HG03280 (cell line): Measurements from ENCODE around the gene METTL5.

Experiments used
- ATAC-seq: cut with Tn5 transposase; IDR thresholded peaks from one replicate; pipeline ENCODE4 v1.9.1; 2021; ENCODE audit warnings: mild to moderate bottlenecking, moderate library complexity; ENCODE audit not compliant: unreplicated experiment

The METTL5 gene

DNA sequence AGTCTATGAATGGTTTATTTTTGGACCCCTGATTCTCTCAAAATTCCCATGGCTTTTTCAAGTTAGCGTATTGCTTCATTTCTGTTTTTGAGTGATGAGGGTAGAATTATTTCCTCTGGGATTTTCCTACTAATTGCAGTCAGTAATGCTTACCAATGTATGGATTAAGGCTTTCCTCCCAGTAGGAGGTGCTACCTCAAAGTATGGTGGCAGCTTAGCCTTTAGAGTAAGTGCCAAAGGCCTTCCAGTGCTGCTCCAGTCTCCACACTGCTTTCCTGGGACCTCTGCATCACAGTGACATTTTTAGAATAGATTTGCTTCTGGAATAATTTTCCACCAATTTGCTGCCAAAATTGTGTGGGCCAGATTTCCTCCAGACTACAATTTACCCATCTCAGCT lies 42.2 kb downstream of the METTL5 start:
- no peak for ATAC-seq

DNA sequence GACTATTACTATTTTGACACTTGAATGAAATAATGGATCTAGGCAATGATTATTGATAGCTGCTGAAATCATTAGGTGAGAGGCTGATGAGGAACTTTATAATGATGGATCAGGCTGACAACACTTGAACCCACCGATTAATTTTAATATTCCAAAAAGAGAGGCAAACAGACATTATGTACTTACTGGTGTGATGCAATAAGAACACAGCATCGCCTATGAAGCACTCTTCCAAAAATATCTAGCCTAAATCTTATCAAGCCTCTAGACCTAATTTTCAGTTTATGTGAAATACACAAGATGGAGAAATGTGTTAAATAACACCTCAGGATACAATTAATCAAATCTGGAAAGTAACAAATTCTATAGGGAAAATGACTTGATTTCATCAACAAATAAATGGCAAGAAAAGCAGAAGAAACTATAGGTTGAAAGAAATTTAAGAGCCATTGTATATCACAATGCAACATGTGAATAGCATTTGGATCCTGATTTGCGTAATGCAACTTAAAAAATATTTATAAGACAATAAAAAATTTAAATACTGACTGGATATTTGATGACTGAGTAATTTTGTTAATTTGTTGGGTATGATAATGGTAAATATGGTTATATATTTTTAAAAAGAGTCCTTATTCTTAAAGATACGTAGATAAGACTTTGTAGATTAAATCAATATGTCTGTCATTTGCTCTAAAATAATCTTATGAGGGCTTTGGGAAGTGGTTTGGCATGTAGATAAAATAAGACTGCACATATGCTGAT lies 43.3 kb downstream of the METTL5 start:
- ATAC-seq = no peak

DNA sequence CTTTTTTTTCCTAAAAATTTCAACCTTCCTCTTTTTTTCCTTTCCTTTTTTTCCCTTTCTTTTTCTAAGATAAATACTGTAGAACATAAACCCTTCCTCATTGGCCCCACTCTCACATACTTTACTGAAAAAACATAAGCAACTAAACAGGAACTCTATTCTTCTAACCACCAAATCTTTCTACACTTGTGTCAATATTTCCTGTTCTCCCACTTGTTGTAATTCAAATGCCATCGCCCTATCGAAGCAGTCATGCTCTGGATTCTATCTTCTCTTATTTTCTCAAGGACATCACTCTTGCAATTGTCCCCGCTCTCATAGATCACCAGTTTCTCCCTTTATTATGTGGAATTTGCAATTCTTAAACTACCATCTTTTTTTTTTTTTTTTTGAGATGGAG lies 46.3 kb downstream of the METTL5 start:
- ATAC-seq = no peak

DNA sequence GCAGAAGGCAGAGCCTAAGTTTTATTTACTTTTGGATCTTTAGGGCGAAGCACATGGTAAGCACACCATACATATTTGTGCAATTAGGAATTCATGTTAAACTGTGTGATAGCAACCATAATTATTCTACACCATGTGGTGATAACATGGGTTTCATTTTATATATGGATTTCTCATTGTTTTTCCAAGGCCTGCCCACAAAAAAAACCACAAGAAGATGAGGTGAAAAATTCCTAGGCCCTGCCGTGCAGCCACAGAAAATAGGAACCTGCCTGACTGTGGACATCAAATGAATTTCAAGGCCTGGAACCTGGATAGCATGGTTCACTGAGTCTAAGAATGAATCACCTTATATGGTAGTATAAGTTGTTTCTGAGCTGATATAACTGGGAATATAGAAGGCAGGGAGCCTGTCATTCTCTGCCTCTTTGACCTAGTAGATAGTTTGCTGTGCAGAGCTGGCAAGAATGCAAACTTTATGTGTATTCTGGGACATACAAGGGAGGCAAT lies 48.4 kb downstream of the METTL5 start:
- no peak for ATAC-seq

DNA sequence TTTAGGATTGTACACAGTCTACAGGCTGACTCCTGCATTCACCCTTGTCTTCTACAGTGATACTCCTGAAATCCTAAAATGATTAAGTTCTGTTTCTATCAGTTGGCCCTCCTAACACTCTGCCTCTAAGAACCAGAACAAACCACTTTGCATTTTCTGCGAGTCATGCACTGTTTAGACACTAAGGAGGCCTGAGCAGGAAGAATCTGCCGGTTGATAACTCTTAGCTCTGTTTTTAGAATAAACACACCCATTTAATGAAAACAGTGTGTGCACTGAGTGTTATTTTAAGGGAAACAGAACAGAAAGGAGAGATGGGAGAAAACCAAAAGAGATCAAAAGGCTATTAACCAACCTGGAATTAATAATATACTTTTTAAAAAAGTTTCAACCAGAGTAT lies 48.9 kb downstream of the METTL5 start:
- no peak for ATAC-seq

DNA sequence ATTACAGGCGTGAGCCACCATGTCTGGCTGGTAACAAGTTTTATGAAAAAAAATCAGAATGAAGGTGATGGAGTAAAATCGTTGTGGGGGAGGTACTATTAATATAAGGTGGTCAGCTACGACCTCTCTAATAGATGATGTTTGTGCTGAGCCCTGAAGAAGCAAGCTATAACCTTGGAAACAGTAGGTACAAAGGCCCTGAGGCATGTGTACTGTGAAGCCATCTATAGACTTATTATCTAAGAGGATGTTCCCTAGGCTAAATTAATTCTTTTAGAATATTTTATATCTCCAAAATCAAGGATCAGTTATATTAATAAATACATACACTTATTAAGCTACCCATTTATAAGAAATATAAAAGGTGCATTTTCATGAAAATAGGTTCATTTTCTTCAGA lies 49.4 kb downstream of the METTL5 start:
- no peak for ATAC-seq

DNA sequence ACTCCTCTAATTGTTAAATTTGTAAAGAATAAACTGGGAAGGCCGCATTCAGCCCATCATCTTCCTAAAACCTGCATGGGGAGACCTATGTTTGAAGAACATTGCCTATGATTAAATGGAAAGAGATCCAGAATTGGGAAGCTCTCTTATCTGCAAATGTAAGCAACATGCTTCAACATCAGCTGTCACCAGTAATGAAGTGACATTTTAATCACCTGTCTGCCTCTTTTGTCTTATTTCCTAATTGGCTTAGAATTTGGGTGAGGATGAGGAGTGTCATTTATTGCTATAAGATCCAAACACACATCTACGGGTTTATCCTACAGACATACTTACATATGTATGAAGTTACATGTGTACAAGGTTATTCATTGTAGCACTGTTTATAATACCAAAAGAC lies 52.1 kb downstream of the METTL5 start:
- no peak for ATAC-seq

DNA sequence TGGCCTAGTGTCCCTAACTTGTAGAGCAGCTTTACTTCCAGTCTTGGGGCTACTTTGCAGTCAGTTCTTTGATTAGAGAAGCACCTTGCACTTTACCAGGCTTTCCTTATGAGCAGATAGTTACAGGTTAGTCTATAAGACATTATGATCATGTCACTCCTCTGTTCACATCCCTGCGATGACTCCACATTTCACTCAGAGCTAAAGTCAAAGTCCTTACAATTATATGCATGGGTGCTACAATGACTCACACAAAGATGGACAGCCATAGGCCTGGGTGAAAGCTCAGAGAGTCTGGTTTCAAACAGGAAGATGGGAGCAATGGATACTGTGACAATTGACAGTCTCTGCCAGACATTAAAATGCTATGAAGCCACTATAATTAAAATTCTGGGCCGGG lies 53.1 kb downstream of the METTL5 start:
- no peak for ATAC-seq

DNA sequence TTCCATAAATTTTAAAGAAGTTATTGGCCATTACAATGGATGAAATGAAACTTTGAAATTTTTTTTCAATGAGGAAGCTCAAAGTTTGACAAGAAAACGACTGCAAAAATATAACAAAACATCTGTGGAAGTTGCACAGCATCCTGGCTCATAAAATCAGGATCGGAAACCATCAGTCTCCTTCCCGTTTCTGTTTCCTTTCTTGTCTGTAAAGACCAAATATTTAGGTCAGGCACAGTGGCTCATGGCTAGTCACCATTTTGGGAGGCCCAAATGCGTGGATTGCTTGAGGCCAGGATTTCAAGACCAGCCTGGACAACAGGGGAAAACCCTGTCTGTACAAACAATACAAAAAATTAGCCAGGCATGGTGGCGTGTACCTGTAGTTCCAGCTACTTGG lies 53.7 kb downstream of the METTL5 start:
- ATAC-seq = no peak

DNA sequence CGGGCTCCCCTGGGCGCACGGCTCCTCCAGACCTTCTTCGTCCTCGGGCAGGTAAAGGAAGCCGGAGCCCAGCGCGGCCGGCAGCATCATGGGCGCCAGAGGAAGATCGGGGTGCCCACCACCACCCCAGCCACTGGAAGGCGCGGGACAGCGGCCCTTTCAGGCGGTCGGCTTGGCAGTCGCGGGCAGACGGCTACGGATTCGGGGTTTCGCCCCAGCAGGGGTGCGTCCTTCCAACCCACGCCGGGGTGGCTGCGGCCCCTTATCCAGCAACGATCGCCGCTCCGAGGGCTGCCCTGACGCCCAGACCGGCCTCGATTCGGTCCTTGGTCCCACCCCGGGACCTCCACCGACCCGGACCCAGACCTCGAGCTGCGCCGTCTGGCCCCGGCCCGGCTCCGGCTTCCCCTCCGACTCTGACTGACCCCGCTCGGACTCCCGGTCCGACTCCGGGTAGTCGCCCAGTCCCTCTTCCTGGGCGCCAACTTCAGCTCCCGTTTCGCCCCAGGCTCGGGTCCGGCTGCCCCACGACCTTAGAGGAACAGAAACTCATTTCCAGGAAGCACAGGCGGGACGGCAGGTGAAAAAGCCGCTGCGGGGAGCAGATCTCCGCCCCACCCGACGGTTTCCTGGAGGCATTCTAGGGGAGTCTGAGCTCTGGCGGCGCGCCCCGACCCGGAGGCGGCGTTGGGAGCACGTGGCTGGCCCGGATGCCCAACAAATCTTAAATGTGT lies 56.3 kb downstream of the METTL5 start:
- ATAC-seq = no peak

DNA sequence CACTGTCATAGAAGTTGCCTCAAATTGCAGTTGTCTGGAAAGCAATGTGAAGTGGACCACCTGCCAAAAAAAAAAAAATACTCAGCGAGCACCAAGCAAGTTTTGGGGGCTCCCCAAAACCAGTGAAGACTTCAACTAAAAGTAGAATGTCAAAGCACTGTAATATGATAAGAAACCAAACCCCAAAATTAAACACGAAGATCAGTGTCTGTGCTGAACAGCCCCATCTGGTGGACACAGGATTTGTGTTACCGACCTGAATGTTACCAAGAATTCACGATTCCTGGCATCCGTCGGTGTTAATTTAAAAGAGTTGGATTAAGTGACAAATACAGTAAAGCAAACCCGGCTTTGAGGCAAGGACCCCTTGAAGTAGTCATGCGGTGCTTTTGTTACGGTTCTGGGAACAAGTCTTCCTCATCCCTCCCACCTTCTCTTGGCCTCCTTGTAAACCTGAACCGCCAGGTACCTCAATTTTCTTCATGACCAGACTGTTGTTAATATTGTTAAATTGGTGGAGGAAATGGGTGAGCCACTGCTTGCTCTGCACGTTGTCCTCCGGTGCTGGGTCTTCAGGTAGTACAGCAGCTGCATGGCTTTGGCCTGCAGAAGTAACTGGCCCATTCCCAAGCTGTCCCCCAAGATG lies 57.3 kb downstream of the METTL5 start:
- no peak for ATAC-seq

DNA sequence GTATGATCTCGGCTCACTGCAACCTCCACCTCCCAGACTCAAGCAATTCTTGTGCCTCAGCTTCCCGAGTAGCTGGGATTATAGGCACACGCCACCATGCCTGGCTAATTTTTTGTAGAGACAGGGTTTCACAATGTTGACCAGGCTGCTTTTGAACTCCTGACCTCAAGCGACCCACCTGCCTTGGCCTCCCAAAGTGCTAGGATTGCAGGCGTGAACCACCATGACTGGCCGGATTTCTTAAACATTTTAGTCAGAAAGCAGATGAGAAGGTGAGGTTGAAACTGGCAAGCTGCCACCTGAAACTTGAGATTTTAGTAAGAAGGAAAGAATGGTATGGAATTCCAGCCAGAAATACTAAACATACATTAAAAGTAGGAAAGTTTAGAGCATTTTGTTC lies 59.2 kb downstream of the METTL5 start:
- ATAC-seq = no peak

DNA sequence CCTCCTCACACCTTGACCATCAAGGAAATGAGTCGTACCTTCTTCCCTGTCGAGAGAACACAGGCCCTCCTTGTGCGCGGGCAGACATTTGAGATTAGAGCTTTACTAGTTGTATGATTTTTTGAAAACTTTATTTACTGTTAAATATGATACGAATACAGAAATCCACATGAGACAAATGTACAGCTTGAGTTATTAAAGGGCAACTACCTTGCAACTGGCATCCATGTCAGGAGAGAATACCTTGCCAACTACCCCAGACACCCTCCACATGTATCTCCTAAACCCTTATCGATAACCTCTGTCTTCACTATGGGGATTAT lies 62.8 kb downstream of the METTL5 start:
- no peak for ATAC-seq
